Right lobe of liver (tissue), 4 donors: ENCODE measurements around the gene NOXO1.

Source experiments
- CTCF ChIP-seq, 4 donors: fragments of 200-600 bp in 3 of 4; fragments of 450-650 bp in 1 of 4; IDR thresholded peaks; one replicate each; pipeline versions ENCODE4 v1.5.1 to v1.8.0; 2016 to 2022; ENCODE audit warnings: antibody characterized with exemption in 4 of 4, mild to moderate bottlenecking in 2 of 4
- POLR2A ChIP-seq: fragments of 450-650 bp; IDR thresholded peaks from one replicate; pipeline ENCODE4 v1.6.1; 2017; ENCODE audit warnings: antibody characterized with exemption, mild to moderate bottlenecking
- donor health status: DM: no; HTN: no; CAD: no.
- donor health status: DM: no; HTN: no; CAD: no.
- donor health status: DM: no; HTN: yes; CAD: no.

GRCh38 chr16:1976951-1977874 is 4.1 kb downstream of the NOXO1 start:
- TF ChIP-seq POLR2A (no peak), CTCF (IDR thresholded peaks at IDR 0.05) (no peak)
